ENCODE data around the gene SOX18.

SOX18 gene

DNA sequence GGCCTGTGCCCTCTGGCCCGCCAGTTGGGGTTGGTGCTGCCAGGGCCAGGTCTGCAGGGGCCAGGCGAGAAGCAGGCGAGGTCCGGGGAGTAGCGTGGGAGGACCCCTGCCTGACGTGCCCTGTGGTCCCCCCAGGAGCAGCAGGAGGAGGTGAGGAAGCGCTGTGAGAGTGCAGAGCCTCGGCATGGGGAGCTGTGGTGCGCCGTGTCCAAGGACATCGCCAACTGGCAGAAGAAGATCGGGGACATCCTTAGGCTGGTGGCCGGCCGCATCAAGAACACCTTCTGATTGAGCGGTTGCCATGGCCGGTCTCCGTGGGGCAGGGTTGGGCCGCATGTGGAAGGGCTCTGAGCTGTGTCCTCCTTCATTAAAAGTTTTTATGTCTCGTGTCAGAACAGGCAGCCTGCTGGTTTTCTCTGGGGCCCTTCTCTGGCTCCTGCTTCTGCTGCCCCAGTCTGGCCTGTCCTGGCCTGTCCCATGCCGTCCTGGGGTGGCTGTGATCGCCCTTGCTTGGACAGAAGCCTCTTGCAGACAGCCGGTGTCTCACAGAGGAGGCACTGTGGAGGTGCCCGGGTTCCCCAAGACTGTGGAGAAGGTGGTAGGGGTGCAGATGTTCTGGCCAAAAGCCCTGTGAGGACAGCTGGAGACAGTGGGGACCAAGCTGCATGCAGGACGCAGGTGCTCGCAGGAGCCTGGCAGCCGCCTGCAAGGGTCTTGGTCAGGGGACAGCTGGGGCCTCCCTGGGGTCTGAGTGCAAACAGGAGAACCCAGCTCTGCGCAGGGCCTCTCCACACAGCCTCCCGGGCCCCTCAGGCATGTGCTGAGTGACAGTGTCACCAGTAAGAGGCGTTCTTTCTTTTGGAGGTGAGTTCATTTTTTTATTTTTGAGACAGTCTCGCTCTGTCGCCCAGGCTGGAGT is 16.5 kb downstream of the SOX18 start:
- peaks cover 8 to 37% of the 10 kb centered on the region in 2 donors for H3K27me3 ChIP-seq (ENCODE audit: control insufficient read depth in 2 of 2, insufficient read depth in 2 of 2, low read length in 2 of 2)
- H3K4me3 ChIP-seq (ENCODE audit: low read length in 2 of 2): no peak overlapping the region
- no peak overlapping the region for H3K9ac ChIP-seq (ENCODE audit: low read depth in 1 of 2, low read length in 2 of 2)
- H3K27ac ChIP-seq (ENCODE audit: low read depth in 2 of 2, low read length in 2 of 2): no peak overlapping the region
- H3K9me3 ChIP-seq (ENCODE audit: control insufficient read depth in 2 of 2, low read length in 2 of 2): no peaks in the 10 kb centered on the region
- peaks cover 46 to 52% of the 10 kb centered on the region in 2 donors for H3K36me3 ChIP-seq (ENCODE audit: control insufficient read depth in 2 of 2, insufficient read depth in 2 of 2, low read length in 2 of 2)
- H3K4me1 ChIP-seq (ENCODE audit: control insufficient read depth in 2 of 2, insufficient read depth in 2 of 2, low read length in 2 of 2): peaks cover 7 to 15% of the 10 kb centered on the region in 2 donors

- Histone ChIP-seq H3K27me3 (ENCODE audit: control insufficient read depth in 2 of 2, insufficient read depth in 2 of 2, low read length in 2 of 2) (peaks cover 8 to 31% of the 10 kb centered on the region in 2 donors), H3K4me3 (ENCODE audit: low read length in 2 of 2) (no peak overlapping the region), H3K27ac (ENCODE audit: low read depth in 2 of 2, low read length in 2 of 2) (no peak overlapping the region), H3K9me3 (ENCODE audit: control insufficient read depth in 2 of 2, low read length in 2 of 2) (no peaks in the 10 kb centered on the region), H3K4me1 (ENCODE audit: control insufficient read depth in 2 of 2, insufficient read depth in 2 of 2, low read length in 2 of 2) (peaks cover 7 to 11% of the 10 kb centered on the region in 2 donors), H3K9ac (ENCODE audit: low read depth in 1 of 2, low read length in 2 of 2) (no peak overlapping the region), H3K36me3 (ENCODE audit: control insufficient read depth in 2 of 2, insufficient read depth in 2 of 2, low read length in 2 of 2) (peaks cover 56 to 63% of the 10 kb centered on the region in 2 donors)
Measured at GRCh38 chr20:64031822-64032314, 17.6 kb downstream of the SOX18 start.

DNA sequence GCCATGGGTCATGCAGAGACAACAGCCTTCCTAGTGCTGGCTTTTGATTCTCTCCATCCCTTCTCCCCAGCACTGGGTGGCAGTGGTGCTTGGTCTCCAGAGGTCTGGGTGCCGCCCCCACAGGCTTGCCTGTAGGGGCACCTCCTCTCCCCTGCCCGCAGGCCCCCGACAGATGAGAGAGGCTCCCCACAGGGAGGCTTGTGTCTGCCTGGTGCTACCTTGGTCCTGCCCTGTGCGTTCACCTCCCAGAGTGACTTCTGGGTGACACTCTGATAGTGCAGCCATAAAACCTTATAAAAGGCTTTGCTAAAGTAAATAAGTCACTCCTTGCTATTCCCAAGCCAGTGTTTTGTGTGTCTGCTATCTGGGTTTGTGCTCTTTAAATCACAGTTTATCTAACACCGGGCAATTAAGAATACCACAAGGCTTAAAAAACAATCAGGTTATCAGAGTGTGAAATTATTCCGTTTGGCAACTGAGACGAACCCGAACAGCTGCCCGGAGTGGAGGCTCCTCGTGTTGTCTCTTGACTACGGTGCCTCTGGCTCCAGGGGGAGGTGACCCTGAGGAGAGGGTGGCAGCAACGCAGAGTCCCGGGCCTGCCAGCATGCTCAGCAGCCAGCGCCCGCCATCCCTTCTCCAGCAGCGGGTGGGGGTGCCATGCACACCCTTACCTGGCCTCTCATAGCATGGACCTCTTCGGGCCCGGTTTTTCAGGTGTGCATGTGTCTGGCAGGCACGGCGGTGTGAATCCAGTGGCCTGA is 18.9 kb downstream of the SOX18 start:
- H3K27ac ChIP-seq (ENCODE audit: low read depth in 2 of 2, low read length in 2 of 2): no peak overlapping the region
- no peak overlapping the region for H3K4me3 ChIP-seq (ENCODE audit: low read length in 2 of 2)
- H3K4me1 ChIP-seq (ENCODE audit: control insufficient read depth in 2 of 2, insufficient read depth in 2 of 2, low read length in 2 of 2): peaks cover 7 to 11% of the 10 kb centered on the region in 2 donors
- no peaks in the 10 kb centered on the region for H3K9me3 ChIP-seq (ENCODE audit: control insufficient read depth in 2 of 2, low read length in 2 of 2)
- no peak overlapping the region for H3K9ac ChIP-seq (ENCODE audit: low read depth in 1 of 2, low read length in 2 of 2)
- peaks cover 0 to 19% of the 10 kb centered on the region in 2 donors for H3K27me3 ChIP-seq (ENCODE audit: control insufficient read depth in 2 of 2, insufficient read depth in 2 of 2, low read length in 2 of 2)
- H3K36me3 ChIP-seq (ENCODE audit: control insufficient read depth in 2 of 2, insufficient read depth in 2 of 2, low read length in 2 of 2): peaks cover 65 to 70% of the 10 kb centered on the region in 2 donors

DNA sequence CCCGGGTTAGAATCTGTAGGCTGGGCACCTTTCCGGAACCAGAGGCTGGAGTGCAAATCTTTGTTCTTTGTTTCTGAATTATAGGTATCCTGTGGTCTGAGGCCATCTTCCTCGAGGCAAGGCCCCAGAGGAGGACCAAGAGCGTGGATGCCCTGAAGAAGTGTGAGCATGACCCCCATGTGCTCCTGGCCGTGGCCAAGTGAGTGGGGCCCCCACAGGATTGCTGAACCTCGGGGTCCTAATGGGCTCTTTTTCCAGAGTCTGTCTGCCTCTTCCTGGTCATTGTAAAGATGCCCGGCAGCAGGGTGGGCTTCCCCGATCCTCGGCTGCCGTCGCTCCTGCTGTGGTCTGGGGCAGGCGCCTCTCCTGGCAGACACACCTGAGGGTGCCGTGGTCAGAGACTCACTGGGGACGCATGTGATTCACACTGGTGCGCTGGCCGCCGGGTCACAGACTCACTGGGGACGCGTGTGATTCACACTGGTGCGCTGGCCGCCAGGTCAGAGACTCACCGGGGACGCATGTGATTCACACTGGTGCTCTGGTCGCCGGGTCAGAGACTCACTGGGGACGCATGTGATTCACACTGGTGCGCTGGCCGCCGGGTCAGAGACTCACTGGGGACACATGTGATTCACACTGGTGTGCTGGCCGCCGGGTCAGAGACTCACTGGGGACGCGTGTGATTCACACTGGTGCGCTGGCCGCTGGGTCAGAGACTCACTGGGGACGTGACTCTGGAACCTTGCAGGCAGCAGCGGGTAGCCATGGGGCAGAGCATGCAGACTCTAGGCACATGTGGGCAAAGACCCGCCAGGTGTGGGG is 19.9 kb downstream of the SOX18 start:
- no peak overlapping the region for H3K9ac ChIP-seq (ENCODE audit: low read depth in 1 of 2, low read length in 2 of 2)
- H3K4me1 ChIP-seq (ENCODE audit: control insufficient read depth in 2 of 2, insufficient read depth in 2 of 2, low read length in 2 of 2): peaks cover 11 to 14% of the 10 kb centered on the region in 2 donors
- no peak overlapping the region for H3K27ac ChIP-seq (ENCODE audit: low read depth in 2 of 2, low read length in 2 of 2)
- no peak overlapping the region for H3K4me3 ChIP-seq (ENCODE audit: low read length in 2 of 2)
- H3K27me3 ChIP-seq (ENCODE audit: control insufficient read depth in 2 of 2, insufficient read depth in 2 of 2, low read length in 2 of 2): peaks cover 0 to 13% of the 10 kb centered on the region in 2 donors
- H3K9me3 ChIP-seq (ENCODE audit: control insufficient read depth in 2 of 2, low read length in 2 of 2): no peaks in the 10 kb centered on the region
- peaks cover 68 to 69% of the 10 kb centered on the region in 2 donors for H3K36me3 ChIP-seq (ENCODE audit: control insufficient read depth in 2 of 2, insufficient read depth in 2 of 2, low read length in 2 of 2)

DNA sequence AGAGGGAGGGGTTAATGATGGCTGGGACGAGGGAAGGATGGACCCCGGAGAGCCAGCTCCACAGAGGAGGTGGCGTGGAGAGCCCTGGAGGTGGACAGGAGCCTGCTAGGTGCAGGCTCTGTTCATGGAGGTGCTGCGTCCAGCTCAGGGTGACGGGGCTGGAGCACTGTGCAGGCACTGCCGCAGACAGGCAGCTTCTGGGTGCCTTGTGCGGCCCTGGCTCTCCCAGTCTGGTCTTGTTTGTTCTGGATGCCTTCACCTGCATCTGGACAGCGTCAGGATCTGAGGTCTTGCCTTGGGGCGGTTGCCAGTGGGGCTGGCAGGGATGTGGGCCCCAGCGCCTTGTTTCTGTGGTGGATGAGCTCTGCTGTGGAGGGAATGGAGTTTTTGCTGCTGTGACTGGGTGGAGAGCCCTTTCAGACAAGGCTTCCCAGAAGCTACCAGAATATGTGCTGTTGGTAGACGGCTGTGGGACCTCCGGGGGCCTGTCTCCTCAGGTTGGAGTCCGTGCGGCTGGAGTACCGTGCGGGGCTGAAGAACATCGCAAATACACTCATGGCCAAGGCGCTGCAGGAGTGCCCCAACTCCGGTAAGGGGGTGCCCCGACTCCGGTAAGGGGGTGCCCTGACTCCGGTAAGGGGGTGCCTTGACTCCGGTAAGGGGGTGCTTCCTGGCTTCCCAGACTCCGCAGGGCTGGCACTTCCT is 21.3 kb downstream of the SOX18 start:
- peaks cover 62 to 78% of the 10 kb centered on the region in 2 donors for H3K36me3 ChIP-seq (ENCODE audit: control insufficient read depth in 2 of 2, insufficient read depth in 2 of 2, low read length in 2 of 2)
- no peak overlapping the region for H3K4me3 ChIP-seq (ENCODE audit: low read length in 2 of 2)

DNA sequence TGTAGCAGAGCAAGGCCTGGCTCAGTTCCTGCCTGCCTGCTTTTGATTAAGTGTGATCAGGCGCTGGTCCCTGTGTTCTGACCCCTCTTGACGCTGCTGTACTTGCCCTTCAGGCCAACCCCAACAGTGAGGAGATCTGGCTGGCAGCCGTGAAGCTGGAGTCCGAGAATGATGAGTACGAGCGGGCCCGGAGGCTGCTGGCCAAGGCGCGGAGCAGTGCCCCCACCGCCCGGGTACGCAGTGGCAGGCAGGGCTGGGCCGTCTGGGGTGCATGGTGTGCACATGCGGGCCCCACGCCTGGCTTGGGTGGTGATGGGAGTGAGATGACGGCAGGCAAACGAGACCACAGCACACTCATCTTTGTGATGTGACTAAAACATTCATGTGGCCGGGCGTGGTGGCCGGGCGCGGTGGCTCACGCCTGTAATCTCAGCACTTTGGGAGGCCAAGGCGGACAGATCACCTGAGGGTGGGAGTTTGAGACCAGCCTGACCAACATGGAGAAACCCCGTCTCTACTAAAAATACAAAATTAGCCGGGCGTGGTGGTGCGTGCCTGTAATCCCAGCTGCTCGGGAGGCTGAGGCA is 23.5 kb downstream of the SOX18 start:
- peaks cover 67 to 85% of the 10 kb centered on the region in 2 donors for H3K36me3 ChIP-seq (ENCODE audit: control insufficient read depth in 2 of 2, insufficient read depth in 2 of 2, low read length in 2 of 2)

More for the DNA sequence above, 21.3 kb downstream of the SOX18 start:
- Histone ChIP-seq H3K27ac (ENCODE audit: low read depth in 2 of 2, low read length in 2 of 2) (no peak overlapping the region), H3K27me3 (ENCODE audit: control insufficient read depth in 2 of 2, insufficient read depth in 2 of 2, low read length in 2 of 2) (peaks cover 0 to 8% of the 10 kb centered on the region in 2 donors), H3K4me1 (ENCODE audit: control insufficient read depth in 2 of 2, insufficient read depth in 2 of 2, low read length in 2 of 2) (peaks cover 17 to 23% of the 10 kb centered on the region in 2 donors), H3K9me3 (ENCODE audit: control insufficient read depth in 2 of 2, low read length in 2 of 2) (no peaks in the 10 kb centered on the region), H3K9ac (ENCODE audit: low read depth in 1 of 2, low read length in 2 of 2) (no peak overlapping the region)

DNA sequence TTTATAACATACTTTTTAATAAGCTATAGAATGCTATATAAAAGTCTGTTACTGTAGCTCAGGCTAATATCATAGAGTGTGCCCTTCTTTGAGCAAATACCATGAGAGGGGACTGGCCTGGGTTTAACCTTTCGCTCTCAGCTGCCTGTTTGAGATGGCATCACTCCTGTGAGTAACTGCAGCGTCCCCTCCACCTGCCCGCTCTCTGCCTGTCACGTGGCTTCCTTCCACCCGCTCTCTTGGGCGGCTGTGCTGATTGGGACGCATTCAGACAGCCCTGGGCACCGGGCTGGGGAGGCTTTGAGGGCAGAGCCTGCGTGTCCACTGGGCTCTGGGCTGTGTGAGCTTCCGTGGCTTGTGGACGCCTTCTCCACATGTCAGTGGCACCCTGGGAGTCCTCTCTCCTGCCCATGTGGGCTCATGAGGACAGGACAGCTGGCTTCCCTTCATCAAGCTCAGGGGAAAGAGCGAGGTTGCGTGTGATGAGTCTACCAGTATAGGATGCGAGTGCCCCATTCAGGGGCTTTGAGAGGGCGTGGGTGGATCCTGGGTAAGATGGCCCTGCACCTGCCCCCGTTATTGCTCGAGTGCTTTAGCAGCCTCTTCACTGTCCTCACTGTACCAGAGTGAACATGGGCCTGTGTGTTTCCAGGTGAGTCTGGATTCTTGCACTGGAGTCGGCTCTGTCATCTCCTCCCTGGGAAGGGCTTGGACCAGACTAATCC is 24.2 kb downstream of the SOX18 start:
- peaks cover 69 to 85% of the 10 kb centered on the region in 2 donors for H3K36me3 ChIP-seq (ENCODE audit: control insufficient read depth in 2 of 2, insufficient read depth in 2 of 2, low read length in 2 of 2)
- H3K4me3 ChIP-seq (ENCODE audit: low read length in 2 of 2): no peak overlapping the region
- no peak overlapping the region for H3K9ac ChIP-seq (ENCODE audit: low read depth in 1 of 2, low read length in 2 of 2)
- peaks cover 0 to 3% of the 10 kb centered on the region in 2 donors for H3K27me3 ChIP-seq (ENCODE audit: control insufficient read depth in 2 of 2, insufficient read depth in 2 of 2, low read length in 2 of 2)
- H3K4me1 ChIP-seq (ENCODE audit: control insufficient read depth in 2 of 2, insufficient read depth in 2 of 2, low read length in 2 of 2): peaks cover 17 to 20% of the 10 kb centered on the region in 2 donors
- H3K9me3 ChIP-seq (ENCODE audit: control insufficient read depth in 2 of 2, low read length in 2 of 2): no peaks in the 10 kb centered on the region
- no peak overlapping the region for H3K27ac ChIP-seq (ENCODE audit: low read depth in 2 of 2, low read length in 2 of 2)

More for the DNA sequence above, 23.5 kb downstream of the SOX18 start:
- H3K4me1 ChIP-seq (ENCODE audit: control insufficient read depth in 2 of 2, insufficient read depth in 2 of 2, low read length in 2 of 2): peaks cover 17 to 25% of the 10 kb centered on the region in 2 donors
- H3K27ac ChIP-seq (ENCODE audit: low read depth in 2 of 2, low read length in 2 of 2): no peak overlapping the region
- no peak overlapping the region for H3K4me3 ChIP-seq (ENCODE audit: low read length in 2 of 2)
- no peak overlapping the region for H3K9ac ChIP-seq (ENCODE audit: low read depth in 1 of 2, low read length in 2 of 2)
- H3K9me3 ChIP-seq (ENCODE audit: control insufficient read depth in 2 of 2, low read length in 2 of 2): no peaks in the 10 kb centered on the region
- H3K27me3 ChIP-seq (ENCODE audit: control insufficient read depth in 2 of 2, insufficient read depth in 2 of 2, low read length in 2 of 2): peaks cover 0 to 3% of the 10 kb centered on the region in 2 donors

- Histone ChIP-seq H3K9ac (ENCODE audit: low read depth in 1 of 2, low read length in 2 of 2) (no peak overlapping the region), H3K36me3 (ENCODE audit: control insufficient read depth in 2 of 2, insufficient read depth in 2 of 2, low read length in 2 of 2) (peaks cover 65 to 81% of the 10 kb centered on the region in 2 donors), H3K27me3 (ENCODE audit: control insufficient read depth in 2 of 2, insufficient read depth in 2 of 2, low read length in 2 of 2) (peaks cover 0 to 3% of the 10 kb centered on the region in 2 donors), H3K27ac (ENCODE audit: low read depth in 2 of 2, low read length in 2 of 2) (no peak overlapping the region), H3K4me3 (ENCODE audit: low read length in 2 of 2) (no peak overlapping the region), H3K4me1 (ENCODE audit: control insufficient read depth in 2 of 2, insufficient read depth in 2 of 2, low read length in 2 of 2) (peaks cover 13 to 18% of the 10 kb centered on the region in 2 donors), H3K9me3 (ENCODE audit: control insufficient read depth in 2 of 2, low read length in 2 of 2) (no peaks in the 10 kb centered on the region)
Measured at GRCh38 chr20:64024141-64024990, 25.1 kb downstream of the SOX18 start.

All from mucosa of rectum (tissue), 2 donors.